Fibroblast of upper back skin (primary cell): Measurements from ENCODE around the gene E2F4.

Experiments used
- DNase-seq: peaks from one replicate; pipeline ENCODE4 v3.0.0-alpha.2; 2013

The E2F4 gene

DNA sequence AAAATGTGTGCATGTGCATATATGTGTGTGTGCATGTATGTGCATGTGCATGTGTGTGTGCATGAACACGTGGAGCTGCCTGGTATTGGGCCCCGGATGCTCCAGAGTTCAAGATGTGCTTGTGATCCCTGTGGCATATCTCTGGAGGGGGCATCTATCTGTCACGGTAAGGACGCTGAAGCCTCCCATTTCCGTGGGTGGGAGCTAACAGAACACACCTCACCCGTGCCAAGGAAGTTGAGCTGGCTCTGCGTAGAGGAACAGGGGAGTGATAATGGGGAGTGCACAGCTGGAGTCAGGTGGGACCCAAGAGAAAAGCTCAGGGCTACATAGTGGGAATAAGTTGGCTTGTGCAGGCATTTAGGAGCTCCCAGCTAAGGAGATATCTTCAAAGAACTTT, 19.7 kb downstream of the E2F4 start:
- no peak for DNase-seq

DNA sequence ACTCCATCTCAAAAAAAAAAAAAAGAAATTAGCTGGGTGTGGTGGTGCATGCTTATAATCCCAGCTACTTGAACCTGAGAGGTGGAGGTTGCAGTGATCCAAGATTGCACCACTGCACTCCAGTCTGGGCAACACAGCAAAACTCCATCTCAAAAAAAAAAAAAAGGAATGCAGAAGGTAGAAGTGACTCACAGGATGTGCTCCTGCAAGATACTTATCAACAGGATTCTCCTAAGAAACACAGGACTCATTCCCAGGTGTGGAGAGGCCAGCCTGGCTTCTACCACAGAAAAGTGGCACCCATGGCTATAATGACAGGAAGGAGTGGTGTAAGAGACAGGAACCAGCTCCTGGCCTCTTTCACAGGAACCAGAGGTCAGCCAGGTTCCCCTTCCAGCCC, 20.8 kb downstream of the E2F4 start:
- no peak for DNase-seq

DNA sequence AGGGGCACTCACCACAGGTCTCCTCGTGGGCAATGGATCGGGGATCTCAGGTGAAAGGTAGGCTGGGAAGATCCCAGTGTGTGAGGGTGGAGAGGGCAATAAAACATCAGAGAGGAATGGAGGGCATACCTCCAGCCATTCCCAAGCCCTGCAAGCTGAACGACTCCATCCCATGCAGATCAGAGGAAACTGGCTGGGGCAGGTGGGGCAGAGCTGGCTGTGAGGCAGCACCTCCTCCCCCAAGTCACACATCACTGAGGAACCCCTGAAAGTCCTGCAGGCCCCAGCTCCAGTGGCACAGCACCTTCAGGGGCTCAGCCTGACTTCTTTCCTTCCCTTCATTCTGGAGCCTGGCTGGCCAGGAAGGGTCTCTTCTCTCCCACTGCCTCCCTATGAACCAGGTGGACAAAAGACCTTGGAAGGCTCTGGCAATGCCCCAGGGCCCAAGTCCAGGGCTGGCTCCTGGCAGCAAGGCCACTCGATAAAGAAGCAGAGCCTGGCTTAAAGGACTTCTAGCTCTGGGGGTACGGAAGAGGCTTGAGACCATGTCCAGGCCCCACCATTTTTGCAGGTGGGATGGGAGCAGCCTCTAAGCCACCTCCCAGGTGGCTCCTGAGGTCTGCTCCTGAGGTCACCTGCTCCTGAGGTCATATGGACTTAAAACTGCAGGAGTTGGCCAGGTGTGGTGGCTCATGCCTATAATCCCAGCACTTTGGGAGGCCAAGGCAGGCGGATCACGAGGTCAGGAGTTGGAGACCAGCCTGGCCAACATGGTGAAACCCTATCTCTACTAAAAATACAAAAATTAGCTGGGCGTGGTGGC, 21.5 kb downstream of the E2F4 start:
- DNase-seq = no peak

DNA sequence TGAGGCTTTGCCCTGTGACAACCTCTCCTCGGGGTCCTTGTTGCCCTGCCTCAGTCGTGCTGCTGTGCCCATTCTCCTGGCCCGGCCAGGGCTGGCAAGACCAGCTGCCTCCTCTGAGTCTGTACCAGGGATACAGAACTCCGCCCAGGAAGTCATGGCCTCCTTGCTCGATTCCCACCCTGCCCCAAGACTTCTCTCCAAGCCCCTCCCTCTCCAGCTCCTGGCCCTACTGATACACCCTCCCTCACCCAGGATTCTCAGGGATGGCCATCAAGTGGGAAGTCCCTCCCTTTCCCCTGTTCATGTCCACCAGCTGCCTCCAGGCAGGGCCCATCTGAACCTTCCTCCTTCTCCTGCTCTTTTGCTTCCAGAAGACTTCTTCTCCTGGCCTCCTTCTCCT, 23.8 kb downstream of the E2F4 start:
- no peak for DNase-seq

DNA sequence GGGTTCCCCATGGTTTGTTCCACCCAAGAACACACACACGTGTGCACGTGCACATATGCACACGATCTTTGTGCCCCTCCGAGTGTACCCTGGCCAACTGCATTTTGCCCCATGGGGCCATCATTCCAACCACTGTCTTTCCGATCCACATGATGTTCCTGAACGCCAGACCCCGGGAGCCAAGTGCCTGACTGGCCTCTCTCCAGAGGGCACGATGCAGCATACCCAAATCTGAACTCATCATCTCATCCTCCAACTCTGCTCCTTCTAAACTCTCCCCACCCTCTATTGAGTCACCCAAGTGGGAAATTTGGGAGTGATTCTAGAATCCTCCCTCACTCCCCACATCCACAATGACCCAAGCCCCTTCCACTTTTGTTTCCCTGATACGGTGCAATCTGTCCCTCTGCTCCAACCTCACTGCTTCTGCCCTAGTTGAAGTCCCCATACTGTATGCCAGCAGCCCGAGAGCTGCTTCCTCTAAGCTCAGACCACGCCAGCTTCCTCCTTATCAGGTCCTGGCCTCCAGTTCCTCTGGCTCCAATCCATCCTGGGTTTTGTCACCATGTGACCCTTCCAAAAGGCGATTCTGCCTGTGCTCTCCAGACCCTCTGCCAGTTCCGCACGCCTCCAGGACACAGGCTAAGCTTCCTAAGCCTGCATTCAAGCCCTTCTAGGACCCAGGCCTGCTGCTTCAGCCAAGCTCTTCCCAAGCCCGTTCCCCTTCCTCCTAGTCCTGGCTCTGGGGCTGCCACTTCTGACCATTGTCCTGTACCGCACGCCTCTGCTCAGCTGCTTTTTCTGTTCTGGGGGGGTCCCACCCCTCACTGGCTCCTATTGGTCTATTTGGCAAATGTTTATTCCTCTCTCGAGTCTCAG, 24.9 kb downstream of the E2F4 start:
- DNase-seq = no peak

DNA sequence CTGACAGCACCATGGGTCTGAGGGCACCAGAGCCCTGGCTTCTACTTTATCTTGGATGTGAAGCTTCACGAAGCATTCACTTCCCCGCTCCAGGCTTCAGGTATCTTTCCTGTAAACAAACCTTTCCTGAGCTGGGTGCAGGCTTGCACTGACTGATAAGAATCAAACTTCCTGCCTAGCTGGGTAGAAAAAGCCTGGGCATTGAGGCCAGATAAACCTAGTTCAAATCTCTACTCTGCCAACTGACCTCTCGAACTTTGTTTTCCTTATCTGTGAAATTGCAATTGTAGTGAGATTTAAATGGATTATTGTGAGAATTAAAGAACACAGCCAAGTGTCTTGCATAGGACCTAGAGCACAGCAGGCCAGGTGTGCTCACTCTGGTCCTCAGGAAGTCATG, 32.0 kb downstream of the E2F4 start:
- no peak for DNase-seq

DNA sequence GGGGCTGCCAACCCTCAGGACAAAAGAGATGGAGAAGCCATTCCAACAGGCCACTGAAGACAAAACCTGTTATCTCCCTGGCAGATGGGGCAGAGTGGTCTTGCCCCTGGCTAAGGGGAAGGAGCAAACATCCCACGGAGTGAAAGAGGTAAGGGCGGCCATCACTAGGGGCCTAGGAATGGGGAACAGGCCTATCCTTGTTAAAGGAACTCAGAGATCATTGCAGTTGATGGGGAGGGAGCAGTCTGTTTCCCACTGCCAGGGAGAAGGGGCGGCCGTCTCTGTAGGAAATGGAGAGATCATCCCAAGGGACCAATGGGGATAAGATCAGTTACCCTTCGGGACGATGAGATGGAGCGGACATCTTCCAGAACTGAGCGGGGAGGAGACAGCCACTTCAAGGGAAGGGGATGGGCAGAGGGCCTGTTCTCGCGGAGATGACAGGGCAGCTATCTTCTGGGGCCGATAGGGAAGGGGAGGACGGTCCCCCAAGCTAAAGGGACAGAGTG, 34.4 kb downstream of the E2F4 start:
- no peak for DNase-seq

DNA sequence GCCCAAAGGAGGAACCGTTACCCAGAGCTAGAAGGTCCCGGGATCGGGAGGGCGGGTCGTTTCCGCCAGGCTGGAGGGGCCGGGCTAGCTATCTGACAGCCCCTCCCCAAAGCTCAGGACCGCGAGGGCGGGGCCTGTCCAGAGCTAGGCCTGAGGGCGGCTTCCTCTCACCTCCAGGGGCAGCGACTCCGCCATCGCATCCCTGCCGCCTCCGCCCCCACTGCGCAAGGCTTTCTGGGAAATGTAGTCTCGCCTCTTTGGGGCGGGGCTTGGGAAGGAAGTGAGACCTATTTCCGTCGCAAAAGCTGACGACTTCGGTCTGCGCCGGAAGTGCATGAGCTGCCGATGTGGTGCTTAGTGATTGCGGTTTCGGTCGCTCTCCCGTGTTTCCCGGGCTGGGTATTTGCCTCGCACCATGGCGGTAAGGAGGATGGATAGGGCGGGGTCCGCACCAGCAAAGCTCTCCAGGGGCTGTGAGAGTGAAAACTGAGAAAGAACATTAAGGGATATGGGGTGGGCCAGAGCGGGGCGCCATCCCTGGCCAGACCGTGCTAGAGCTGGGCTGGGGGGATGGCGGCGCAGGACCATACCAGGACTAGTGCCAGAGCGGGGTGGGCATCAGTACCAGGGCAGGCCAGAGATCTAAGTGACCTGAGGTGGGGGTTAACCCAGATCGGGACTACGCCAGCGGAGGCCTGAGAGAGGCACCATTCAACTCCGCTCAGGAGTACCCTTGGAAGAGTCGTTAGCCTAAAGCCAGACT, 35.0 kb downstream of the E2F4 start, which contains the start of gene TMEM208:
TSS of gene TMEM208 (plus strand) at position 327 of the 763 bp plus-strand sequence. CDS start at position 416, 89 bp downstream.
- DNase-seq = peak; percentile 99

DNA sequence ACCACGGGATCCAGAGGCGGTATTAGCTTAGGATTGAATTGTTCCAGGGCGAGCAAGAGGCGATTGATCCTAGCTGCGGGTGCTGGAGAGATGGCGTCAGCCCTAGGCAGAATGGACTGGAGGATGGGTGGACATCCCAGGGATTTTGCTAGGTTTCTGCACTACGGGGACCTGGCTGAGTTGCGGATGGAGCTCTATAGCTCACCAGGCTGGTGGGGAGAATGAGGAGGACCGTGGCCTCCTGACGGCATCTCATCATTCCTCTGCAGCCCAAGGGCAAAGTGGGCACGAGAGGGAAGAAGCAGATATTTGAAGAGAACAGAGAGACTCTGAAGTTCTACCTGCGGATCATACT, 35.6 kb downstream of the E2F4 start:
- no peak for DNase-seq

DNA sequence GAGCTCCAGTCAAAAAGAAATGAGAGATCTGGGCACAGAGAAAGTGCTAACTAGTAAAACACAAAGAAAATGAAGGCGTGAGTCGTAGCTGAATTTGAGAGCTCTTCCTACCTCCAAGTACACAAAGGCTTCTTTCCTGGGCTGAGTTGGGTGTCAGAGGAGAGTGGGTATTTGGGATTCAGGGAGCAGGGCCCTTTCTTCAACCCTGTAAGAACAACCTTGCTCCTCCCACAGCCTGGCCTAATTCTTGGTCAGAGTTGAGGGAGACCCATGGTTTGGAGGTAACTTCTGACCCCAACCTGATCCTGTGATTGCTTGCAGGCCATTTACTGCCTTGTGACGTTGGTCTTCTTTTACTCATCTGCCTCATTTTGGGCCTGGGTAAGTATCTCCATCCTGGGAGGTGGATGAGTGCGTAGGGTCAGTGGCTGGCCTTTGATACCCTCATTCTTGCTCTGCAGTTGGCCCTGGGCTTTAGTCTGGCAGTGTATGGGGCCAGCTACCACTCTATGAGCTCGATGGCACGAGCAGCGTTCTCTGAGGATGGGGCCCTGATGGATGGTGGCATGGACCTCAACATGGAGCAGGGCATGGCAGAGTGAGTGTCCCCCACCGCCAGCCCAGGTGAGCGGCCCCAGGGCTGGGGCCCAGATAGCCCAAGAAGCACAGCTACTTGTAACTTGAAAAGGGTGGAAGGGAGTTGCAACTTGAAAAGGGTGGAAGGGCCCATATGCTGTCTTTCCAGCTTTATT, 36.3 kb downstream of the E2F4 start:
- no peak for DNase-seq

DNA sequence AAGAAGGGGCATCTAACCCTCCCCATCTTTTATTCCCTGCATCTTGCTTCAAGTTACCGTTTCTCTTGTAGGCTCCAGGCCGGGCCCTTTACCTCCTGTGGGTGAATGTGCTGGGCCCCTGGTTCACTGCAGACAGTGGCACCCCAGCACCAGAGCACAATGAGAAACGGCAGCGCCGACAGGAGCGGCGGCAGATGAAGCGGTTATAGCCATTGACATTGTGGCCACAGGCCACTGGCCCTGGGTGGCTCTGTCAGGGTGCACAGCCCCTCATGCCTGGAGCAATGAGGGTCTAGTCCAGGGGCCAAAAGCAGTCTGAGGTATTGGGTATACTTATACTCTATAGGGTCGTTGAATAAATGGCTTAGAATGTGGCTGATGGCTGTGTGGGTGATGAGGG, 37.0 kb downstream of the E2F4 start:
- no peak for DNase-seq

DNA sequence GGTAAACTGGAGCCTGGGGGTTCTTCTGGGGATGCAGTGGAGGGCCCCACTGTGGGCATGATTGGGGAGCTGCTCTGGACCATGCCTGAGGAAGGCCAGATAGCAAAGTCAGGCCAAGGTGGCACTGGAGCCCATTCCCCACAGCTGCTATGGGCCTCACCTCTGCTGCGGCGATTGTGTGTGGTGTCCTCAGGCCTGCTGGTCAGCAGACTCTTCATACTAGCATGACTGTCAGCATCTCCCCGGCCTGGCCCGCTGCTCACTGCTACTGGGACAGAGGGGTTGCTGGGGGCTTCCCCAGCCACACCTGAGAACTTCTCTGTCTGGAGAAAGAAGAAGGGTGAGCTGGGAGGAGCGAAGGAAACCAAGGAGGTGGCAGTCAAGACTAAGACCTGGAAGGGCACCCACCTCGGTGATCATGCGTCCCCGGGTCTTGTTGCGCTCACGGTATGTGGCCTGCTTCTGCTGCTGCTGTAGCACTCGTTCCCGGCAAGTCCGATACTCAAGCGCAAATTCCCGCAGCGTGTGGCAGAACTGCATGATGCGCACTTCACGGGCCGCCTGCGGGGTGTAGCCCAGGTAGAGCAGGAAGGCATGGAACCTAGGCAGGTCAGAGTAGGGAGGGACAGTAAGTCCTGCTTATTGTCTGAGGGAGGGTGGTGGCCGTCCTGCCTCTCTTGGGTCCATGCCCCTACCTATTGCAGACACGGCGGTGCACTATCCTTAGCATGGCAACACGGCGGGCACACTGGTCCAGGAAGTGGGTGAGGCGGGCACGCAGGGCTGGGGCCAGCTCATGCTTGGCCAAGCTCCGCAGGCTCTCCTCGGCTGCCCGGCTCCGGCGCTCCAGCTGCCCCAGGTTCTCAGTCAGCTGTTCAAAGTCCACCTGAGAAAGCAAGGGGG, 38.2 kb downstream of the E2F4 start:
- no peak for DNase-seq

DNA sequence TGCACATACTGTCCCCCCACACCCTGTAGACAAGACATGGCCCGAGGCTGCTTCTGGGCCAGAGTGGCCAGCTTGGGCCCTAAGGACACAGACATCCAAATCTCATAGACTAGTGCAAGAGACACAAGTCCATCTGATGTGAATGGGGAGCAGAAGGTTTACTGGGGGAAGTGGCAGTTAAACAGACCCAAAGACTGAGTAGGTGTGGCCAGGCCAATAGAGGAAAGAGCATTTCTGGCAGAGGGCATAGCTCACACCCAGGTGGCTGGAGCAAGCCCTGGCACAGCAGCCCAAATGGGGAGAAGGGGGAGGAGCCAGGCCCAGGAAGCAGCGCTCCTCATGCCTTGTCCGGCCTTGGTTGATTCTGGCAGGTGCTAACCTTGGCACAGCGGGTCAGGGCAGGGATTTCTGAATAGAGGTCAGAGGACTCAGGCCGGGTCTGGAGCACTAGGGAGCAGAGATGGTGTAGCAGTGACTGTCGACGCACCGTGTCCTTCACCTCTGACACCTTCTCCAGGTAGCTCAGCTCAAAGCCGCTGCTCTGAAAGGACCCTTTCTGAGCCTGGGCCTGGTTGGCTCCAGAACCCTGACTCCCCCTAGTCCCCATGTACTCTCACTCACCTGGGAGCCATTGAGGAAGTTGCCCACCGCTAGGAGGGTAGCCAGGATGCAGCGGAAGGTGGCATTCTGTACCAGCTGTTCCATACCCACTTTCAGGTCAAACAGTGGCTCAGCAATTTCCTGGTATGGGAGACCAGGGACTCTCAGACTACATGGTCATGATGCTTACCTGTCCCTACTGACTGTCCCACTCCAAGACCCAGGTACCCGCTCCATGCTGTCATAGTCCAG, 39.1 kb downstream of the E2F4 start:
- DNase-seq = no peak

DNA sequence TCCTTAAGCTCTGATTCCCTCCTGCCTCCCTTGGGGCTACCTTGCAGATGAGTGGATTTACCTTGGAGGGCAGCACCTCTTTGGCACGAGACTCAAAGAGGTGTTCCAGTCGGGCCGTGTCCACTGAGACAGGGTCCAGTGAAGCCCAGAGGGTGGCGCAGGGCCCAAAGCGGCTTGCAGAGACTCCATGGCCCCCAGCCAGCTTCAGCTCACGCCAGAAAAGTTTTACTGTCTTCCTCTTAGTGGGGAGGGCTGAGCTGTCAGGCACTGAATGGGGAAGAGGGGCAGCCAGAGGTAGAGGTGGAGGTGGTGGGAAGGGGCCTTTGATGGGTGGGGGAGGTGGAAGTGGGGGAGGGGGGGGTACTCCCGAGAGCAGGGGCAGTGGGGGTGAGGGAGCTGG, 41.6 kb downstream of the E2F4 start:
- DNase-seq = no peak

DNA sequence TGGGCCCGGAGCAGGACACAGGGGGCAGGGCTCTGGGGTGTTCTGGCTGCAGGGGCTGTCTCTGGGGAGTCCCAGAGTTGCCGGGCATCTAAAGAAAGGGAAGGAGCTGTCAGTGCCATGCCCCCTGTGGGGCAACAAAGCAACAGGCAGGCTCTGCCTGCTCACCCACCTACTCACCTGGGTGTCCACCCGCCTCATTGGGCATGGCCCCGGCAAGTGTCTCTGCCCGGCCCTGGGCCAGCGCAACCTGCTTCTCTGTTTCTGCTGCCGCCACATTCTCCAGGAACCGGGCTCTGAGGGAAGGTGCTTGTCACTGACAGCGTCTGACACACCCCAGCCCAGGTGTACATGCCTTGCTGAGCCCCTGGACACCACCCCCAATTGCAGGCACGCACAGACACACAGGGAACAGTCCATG, 42.2 kb downstream of the E2F4 start:
- no peak for DNase-seq

DNA sequence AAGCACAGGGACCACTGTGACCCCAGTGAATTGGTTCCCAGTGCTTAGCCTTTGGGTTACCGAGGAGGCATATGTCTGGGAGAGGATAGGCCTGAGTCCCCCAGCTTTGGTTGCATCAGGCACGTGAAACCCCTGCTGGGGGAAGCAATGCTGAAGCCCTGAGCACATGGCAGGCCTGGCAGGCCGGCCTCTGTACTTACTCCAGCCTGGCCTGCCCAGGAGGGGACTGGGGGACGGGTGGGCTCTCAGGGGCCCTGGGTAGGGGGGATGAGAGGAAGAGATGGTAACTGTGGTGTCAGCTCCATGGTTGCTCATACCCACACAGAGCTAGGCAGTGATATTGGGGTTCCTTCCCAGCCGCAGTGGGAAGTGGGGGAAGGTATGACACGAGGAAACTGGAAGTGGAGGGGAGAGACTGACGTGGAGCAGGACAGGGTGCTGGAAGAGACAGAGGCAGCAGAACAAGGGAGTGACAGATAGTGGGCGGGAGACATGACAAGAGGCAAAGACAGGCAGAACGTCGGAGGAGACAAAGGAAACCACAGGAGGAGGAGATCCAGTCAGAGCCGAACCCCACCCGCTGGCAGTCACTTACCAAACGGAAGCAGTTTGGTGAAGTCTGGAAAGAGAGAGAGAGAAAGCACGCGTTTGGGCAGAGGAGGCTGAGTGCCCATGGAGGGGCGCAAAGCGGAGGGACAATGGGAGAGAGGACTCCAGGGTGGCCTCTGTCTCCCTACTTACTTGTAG, 44.0 kb downstream of the E2F4 start:
- no peak for DNase-seq

DNA sequence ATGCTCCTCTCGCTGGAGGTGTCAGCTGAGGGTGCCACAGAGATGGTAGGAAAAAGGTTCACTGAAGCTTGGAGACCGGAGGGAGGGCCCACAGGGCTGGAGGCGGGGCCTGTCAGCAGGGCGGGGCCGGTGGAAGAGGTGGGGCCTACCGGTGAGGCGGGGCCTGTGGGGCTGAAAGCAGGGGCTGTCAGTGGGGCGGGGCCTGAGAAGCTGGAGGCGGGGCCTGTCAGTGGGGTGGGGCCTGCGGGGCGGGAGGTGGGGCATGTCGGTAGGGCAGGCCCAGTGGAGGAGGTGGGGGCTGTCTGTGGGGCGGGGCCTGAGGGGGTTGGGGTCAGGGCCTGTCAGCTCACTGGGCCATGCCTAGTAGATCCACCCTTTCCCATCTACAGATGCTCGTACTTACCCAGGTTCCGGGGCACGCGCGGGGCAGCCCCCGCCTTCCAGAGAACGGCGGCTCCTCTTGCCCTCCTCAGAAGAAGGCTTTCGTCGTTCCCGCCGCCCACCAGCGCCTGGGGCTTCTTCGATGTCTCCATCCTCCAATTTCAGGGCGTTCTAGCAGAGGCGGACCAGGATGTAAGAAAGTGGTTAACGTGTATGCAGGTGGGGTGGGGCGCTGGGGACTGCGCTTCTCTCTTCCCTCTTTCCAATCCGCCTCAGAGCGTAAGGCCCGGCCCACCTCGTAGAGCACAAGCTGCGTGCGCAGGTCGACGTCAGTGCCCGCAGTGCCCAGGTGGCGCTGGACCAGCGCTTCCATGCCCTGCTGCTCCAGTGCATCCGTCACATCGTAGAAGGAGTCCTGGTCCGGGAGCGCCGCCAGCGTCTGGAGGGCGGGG, 44.8 kb downstream of the E2F4 start:
- peak; percentile 39 for DNase-seq
